GM10248 (cell line): ENCODE data around the gene ENOX2.
"Not testable (repeated sequence)": the region's sequence is repeated elsewhere in the genome, so short reads cannot be mapped to it uniquely, and the experiment has no call there.

Source experiments
- CTCF ChIA-PET: fragments of 300-600 bp; sonication (Branson Sonifier 250); formaldehyde crosslinking; extraction: SDS; loops from one replicate; lab custom pipeline; 2021; ENCODE audit warnings: antibody characterized with exemption; lab: Yijun Ruan, JAX
- POLR2A ChIA-PET: fragments of 350-650 bp; sonication (Branson Sonifier 250); formaldehyde crosslinking; extraction: SDS; loops from one replicate; lab custom pipeline; 2020; ENCODE audit warnings: antibody characterized with exemption; lab: Yijun Ruan, JAX
- DNase-seq: peaks from one replicate; pipeline ENCODE4 v3.0.0; 2012; ENCODE audit errors: extremely low spot score
- TF ChIP-seq, protein P1 (sequence below): IDR thresholded peaks from 2 replicates; pipeline ENCODE4 v1.5.1; 2012; ENCODE audit warnings: mild to moderate bottlenecking, low read depth; ENCODE audit errors: extremely low read depth, missing control alignments, control extremely low read depth

ENOX2 gene

DNA sequence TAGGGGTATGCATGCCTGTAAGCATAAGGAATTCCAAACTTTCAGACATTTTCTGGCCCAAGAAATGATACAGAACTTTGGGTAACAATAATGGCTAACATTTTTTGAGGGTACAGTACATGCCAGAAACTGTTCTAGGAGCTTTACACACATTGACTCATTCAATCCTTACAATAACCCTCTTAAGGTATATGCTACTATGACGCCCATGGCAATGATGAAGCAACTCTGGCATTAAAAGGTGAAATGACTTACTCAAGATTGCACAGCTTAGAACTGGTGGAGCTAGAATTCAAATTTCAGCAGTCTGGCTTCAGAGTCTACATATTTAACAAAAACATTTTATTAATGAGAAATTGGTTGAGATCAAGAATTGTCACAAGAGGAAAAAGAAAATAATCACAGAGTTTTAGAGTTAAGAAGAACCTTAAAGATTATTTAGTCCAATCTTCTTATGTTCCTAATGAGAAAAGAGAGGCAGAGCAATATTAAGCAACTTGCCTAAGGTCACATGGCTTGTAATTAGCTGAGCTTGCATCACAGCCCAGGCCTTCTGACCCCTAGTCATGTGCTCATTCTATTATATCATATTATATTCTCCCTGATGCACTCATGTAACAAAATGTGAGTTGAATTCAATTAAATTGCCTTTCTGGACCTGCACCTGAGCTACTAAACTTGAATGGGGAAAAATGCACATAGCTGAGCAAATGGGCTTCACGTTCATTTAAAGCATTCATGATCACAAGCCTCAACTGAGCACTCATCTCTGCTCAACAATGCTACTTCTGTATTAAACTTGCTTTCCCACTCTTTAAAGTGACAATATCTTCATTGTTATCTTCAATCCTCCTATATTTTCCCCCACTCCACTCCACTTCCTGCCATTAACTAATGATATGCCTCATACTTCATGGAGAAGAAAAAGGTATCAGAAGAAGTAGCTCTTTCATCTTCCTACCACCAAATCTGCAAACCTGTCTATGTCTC, 73.2 kb downstream of the ENOX2 start:
- ChIA-PET POLR2A (no interaction called here), CTCF (no interaction called here)
- TF ChIP-seq, protein P1, sequence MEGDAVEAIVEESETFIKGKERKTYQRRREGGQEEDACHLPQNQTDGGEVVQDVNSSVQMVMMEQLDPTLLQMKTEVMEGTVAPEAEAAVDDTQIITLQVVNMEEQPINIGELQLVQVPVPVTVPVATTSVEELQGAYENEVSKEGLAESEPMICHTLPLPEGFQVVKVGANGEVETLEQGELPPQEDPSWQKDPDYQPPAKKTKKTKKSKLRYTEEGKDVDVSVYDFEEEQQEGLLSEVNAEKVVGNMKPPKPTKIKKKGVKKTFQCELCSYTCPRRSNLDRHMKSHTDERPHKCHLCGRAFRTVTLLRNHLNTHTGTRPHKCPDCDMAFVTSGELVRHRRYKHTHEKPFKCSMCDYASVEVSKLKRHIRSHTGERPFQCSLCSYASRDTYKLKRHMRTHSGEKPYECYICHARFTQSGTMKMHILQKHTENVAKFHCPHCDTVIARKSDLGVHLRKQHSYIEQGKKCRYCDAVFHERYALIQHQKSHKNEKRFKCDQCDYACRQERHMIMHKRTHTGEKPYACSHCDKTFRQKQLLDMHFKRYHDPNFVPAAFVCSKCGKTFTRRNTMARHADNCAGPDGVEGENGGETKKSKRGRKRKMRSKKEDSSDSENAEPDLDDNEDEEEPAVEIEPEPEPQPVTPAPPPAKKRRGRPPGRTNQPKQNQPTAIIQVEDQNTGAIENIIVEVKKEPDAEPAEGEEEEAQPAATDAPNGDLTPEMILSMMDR = no peak
- DNase-seq = no peak

DNA sequence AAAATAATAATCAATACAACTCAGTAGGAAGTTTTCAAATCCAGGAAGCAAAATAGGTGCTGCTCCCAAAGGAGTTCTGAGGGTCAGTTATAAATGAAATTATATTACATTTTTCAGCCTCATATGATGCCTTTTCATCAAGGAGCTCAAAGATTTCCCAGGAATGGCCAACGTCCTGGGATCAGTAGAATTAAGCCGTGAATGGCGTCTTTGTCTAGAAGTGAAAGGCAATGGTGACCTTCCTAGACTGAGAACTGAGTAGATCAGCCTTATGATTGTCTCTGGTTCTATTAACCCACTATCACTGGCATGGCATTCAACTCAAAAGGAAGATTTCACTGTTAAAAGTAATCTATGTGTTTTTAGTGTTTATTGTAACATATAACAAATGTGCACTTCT, 74.4 kb downstream of the ENOX2 start:
- DNase-seq = no peak

DNA sequence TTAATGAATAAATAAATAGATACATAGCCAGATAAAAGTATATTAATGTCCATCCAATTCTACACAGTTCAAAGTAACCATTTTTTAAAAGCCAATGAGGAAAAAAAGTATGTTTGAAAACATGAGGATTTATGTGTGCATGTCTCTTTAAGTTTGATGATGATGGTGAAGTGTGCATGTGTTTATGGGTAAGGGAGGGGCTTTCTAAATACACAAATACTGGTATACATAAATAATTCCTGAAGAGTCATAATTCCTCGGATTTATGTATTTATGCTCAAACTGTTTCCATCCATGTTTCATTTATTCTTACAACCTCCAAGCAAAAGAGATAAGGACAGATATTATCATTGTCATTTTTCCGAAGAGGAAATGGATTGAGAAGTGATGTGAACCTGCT, 75.4 kb downstream of the ENOX2 start:
- DNase-seq = no peak
- TF ChIP-seq, protein P1 = no peak
- POLR2A ChIA-PET = no interaction called here
- CTCF ChIA-PET = no interaction called here

More for the DNA sequence above, 74.4 kb downstream of the ENOX2 start:
- ChIA-PET POLR2A (no interaction called here), CTCF (no interaction called here)
- TF ChIP-seq, protein P1 = no peak

DNA sequence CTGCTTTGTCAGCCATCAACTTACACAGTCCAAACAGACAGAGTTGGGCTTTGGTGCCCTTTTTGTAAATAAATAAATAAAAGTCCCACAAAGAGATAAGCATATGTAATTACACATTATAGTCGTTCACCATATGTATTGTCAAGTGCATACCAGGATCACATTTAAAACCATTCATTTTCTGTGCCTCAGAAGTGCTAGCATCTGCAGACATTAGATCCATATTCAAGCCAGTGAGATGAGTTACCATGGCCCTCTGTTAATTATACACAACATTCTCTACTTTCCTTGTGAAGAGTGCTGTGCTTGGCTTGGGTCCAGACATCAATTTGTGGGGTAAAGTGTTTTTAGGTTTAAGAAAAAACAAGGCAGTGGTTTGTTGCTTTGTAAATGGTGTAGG, 76.8 kb downstream of the ENOX2 start:
- TF ChIP-seq, protein P1 = no peak
- CTCF ChIA-PET = no interaction called here
- POLR2A ChIA-PET = no interaction called here
- DNase-seq = no peak

DNA sequence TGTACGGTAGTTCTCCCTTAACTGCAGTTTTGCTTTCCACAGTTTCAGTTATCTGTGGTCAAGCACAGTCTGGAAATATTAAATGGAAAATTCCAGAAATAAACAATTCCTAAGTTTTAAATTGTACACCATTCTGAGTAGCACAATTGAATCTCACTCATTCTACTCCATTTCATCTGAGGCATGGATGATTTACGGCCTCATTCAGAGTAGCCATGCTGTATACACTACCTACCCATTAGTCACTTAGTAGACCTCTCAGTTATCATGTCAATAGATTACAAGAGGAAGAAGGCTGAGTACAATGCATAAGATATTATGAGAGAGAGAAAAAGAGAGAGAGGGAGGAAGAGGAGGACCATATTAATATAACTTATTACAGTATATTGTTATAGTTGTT, 77.5 kb downstream of the ENOX2 start:
- ChIA-PET POLR2A (no interaction called here), CTCF (no interaction called here)
- TF ChIP-seq, protein P1 = no peak
- no peak for DNase-seq

DNA sequence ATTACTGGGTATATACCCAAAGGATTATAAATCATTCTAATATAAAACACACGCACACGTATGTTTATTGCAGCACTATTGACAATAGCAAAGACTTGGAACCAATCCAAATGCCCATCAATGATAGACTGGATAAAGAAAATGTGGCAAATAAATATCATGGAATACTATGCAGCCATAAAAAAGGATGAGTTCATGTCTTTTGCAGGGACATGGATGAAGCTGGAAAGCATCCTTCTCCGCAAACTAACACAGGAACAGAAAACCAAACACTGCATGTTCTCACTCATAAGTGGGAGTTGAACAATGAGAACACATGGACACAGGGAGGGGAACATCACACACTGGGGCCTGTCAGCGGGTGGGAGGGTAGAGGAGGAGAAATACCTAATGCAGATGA, 83.6 kb downstream of the ENOX2 start:
- DNase-seq, POLR2A ChIA-PET, CTCF ChIA-PET: not testable (repeated sequence)

DNA sequence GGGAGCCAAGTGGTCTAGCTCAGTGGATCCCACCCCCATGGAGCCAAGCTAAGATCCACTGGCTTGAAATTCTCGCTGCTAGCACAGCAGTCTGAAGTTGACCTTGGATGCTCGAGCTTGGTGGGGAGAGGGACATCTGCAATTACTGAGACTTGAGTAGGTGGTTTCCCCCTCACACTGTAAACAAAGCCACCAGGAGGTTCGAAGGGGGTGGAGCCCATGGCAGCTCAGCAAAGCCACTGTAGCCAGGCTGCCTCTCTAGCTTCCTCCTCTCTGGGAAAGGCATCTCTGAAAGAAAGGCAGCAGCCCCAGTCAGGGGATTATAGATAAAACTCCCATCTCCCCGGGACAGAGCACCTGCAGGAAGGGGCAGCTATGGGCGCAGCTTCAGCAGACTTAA, 89.1 kb downstream of the ENOX2 start:
- CTCF ChIA-PET = interaction anchor here (1.3 kb wide), 1 partner anchor 10 kb away, joined by 4 read pairs; no protein-coding TSS in a partner anchor
- POLR2A ChIA-PET, DNase-seq: not testable (repeated sequence)
